Neural progenitor cell (in vitro differentiated cells): ENCODE measurements around the gene PCDH9. TPM values are rescaled to one million over a fixed set of nuclear protein-coding genes. Genes with fewer than 3 reads are reported as not detected.

Source experiments
- DNase-seq: peaks from one replicate; pipeline ENCODE4 v3.0.0-alpha.2; 2016; ENCODE audit warnings: low spot score
- H2AFZ ChIP-seq: fragments of 200-600 bp; sonication (generic); replicated peaks from 2 replicates; pipeline ENCODE4 v1.6.1; 2016; ENCODE audit warnings: antibody characterized with exemption
- H3F3A ChIP-seq: fragments of 200-600 bp; sonication (generic); 2 replicates; pipeline ENCODE4 v1.6.1; 2016; ENCODE audit warnings: antibody characterized with exemption, low read depth
- H3K27ac ChIP-seq: fragments of 200-600 bp; sonication (generic); 2 replicates; pipeline ENCODE4 v1.5.1; 2016; ENCODE audit warnings: mild to moderate bottlenecking
- H3K27me3 ChIP-seq: fragments of 200-600 bp; sonication (generic); 2 replicates; pipeline ENCODE4 v1.6.1; 2016; ENCODE audit warnings: mild to moderate bottlenecking, moderate library complexity
- H3K36me3 ChIP-seq: fragments of 200-600 bp; sonication (generic); 2 replicates; pipeline ENCODE4 v1.5.1; 2016
- H3K4me1 ChIP-seq: fragments of 200-600 bp; sonication (generic); 2 replicates; pipeline ENCODE4 v1.6.1; 2016; ENCODE audit warnings: mixed run types
- H3K4me2 ChIP-seq: fragments of 200-600 bp; sonication (generic); 2 replicates; pipeline ENCODE4 v1.6.1; 2016
- H3K4me3 ChIP-seq: fragments of 200-600 bp; sonication (generic); 2 replicates; pipeline ENCODE4 v1.5.1; 2016
- H3K79me2 ChIP-seq: fragments of 200-600 bp; sonication (generic); 2 replicates; pipeline ENCODE4 v1.6.1; 2016; ENCODE audit warnings: low read depth
- H3K9ac ChIP-seq: fragments of 200-600 bp; sonication (generic); 2 replicates; pipeline ENCODE4 v1.6.1; 2016
- H3K9me3 ChIP-seq: fragments of 200-600 bp; sonication (generic); 2 replicates; pipeline ENCODE4 v1.5.1; 2016; ENCODE audit warnings: low read depth
- H4K20me1 ChIP-seq: fragments of 200-600 bp; sonication (generic); 2 replicates; pipeline ENCODE4 v1.6.1; 2016; ENCODE audit warnings: low read depth
- H3K27ac Mint-ChIP-seq: 3 replicates; pipeline ENCODE4 v1.8.0; 2021; ENCODE audit warnings: mixed read lengths
- H3K27me3 Mint-ChIP-seq: 2 replicates; pipeline ENCODE4 v1.8.0; 2022; ENCODE audit warnings: low read depth, mild to moderate bottlenecking, inconsistent platforms, moderate library complexity, mixed read lengths; ENCODE audit not compliant: insufficient read depth
- H3K36me3 Mint-ChIP-seq: 3 replicates; pipeline ENCODE4 v1.8.0; 2021; ENCODE audit warnings: mixed read lengths
- H3K4me1 Mint-ChIP-seq: 3 replicates; pipeline ENCODE4 v1.8.0; 2021; ENCODE audit warnings: mixed read lengths
- H3K4me3 Mint-ChIP-seq: 3 replicates; pipeline ENCODE4 v1.8.0; 2021; ENCODE audit warnings: mild to moderate bottlenecking, moderate library complexity, mixed read lengths
- H3K9me3 Mint-ChIP-seq: 3 replicates; pipeline ENCODE4 v1.8.0; 2020; ENCODE audit warnings: mixed read lengths
- EZH2 ChIP-seq: fragments of 200-600 bp; sonication (generic); IDR thresholded peaks from 2 replicates; pipeline ENCODE4 v1.6.1; 2017; ENCODE audit warnings: antibody characterized with exemption, mild to moderate bottlenecking, moderate library complexity
- EZH2phosphoT487 ChIP-seq: fragments of 200-600 bp; sonication (generic); IDR thresholded peaks from 2 replicates; pipeline ENCODE4 v1.6.1; 2017; ENCODE audit warnings: antibody characterized with exemption
- total RNA-seq: library from RNA; depleted of rRNA; stranded (reverse); fragments of >200 nt; gene quantifications from 2 replicates; pipeline ENCODE4 v1.2.3, GENCODE V29; 2015; ENCODE audit warnings: low replicate concordance
- TF ChIP-seq, protein P1 (sequence below): fragments of 200-600 bp; sonication (generic); IDR thresholded peaks from 2 replicates; pipeline ENCODE4 v1.5.1; 2017; ENCODE audit warnings: antibody characterized with exemption, mild to moderate bottlenecking

PCDH9 gene
- total RNA-seq, 1 donor from 2014 or later = 0.24 TPM

GRCh38 chr13:67061750-67062149, 168.4 kb downstream of the PCDH9 start:
- no peaks in the 10 kb centered on the region for H3K36me3 ChIP-seq
- DNase-seq = no peak
- H3K27ac Mint-ChIP-seq = no peak overlapping the region

DNA sequence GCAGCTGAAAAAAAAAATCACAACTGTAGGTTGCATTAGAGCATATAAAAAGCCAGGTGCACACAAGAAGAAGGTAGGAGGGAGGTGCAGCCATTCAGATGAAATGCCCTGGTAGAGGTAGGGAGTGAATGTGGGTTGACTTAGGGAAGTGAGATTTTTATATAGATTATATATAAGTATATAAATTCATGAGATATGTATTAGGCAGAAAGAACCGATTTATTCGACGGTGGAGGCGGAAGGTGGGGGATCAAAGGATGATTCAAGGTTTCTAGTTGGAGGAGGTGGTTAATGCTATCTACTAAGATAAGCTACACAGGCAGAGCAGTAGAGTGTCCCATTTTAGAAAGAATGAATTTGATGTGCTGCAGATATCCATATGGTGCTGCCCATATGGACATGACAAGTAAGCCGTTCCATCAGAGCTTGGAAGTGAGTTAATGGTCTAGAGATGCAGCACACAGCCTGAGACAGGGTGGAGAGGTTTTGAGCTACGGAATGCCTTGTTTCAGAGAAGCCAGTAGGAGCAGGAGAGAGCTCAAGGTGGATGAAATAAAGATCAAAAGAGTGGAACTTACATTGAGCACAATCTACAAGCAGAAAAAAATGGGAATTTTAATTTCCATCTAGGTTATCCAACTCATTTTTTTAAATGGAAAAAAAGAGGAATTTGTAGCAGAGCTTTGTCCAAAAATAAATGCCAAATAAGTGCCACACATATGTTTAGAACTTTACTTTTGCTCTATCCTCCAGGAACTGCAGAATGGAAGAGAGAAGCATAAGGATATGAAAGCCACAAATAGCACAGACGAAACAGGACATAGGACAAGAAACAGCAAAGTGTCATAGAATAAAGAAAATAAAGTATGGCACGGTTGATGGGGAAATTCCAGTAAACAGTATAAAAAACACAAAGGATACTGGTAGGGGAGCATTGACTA, 177.3 kb downstream of the PCDH9 start:
- Histone ChIP-seq H3K79me2 (no peaks in the 10 kb centered on the region), H3K4me2 (no peak overlapping the region), H3K9me3 (no peaks in the 10 kb centered on the region), H2AFZ (no peak overlapping the region), H4K20me1 (no peaks in the 10 kb centered on the region), H3K9ac (no peak overlapping the region), H3K27me3 (no peaks in the 10 kb centered on the region), H3K36me3 (no peaks in the 10 kb centered on the region), H3K4me3 (no peak overlapping the region), H3K4me1 (no peaks in the 10 kb centered on the region), H3F3A (no peaks in the 10 kb centered on the region), H3K27ac (no peak overlapping the region)
- Mint-ChIP-seq H3K4me1 (peaks cover 12% of the 10 kb centered on the region), H3K27ac (peak overlapping the region; percentile 8), H3K4me3 (no peak overlapping the region), H3K9me3 (no peaks in the 10 kb centered on the region), H3K27me3 (no peaks in the 10 kb centered on the region), H3K36me3 (no peaks in the 10 kb centered on the region)
- DNase-seq = peak; percentile 6
- TF ChIP-seq EZH2 = no peak
- TF ChIP-seq, protein P1, sequence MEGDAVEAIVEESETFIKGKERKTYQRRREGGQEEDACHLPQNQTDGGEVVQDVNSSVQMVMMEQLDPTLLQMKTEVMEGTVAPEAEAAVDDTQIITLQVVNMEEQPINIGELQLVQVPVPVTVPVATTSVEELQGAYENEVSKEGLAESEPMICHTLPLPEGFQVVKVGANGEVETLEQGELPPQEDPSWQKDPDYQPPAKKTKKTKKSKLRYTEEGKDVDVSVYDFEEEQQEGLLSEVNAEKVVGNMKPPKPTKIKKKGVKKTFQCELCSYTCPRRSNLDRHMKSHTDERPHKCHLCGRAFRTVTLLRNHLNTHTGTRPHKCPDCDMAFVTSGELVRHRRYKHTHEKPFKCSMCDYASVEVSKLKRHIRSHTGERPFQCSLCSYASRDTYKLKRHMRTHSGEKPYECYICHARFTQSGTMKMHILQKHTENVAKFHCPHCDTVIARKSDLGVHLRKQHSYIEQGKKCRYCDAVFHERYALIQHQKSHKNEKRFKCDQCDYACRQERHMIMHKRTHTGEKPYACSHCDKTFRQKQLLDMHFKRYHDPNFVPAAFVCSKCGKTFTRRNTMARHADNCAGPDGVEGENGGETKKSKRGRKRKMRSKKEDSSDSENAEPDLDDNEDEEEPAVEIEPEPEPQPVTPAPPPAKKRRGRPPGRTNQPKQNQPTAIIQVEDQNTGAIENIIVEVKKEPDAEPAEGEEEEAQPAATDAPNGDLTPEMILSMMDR = peak; percentile 9

More at GRCh38 chr13:67061750-67062149, 168.4 kb downstream of the PCDH9 start:
- no peak overlapping the region for H3K9ac ChIP-seq
- H3K4me2 ChIP-seq = no peak overlapping the region
- H3K4me1 ChIP-seq = peaks cover 13% of the 10 kb centered on the region
- H2AFZ ChIP-seq = peak overlapping the region; percentile 69
- H3K27me3 ChIP-seq = no peaks in the 10 kb centered on the region
- no peaks in the 10 kb centered on the region for H3F3A ChIP-seq
- H4K20me1 ChIP-seq = no peaks in the 10 kb centered on the region
- no peaks in the 10 kb centered on the region for H3K79me2 ChIP-seq
- TF ChIP-seq, protein P1 = no peak
- TF ChIP-seq EZH2phosphoT487 (no peak), EZH2 (no peak)
- Mint-ChIP-seq H3K4me3 (peak overlapping the region; percentile 16), H3K36me3 (peaks cover 5% of the 10 kb centered on the region), H3K9me3 (peaks cover 3% of the 10 kb centered on the region), H3K4me1 (peaks cover 43% of the 10 kb centered on the region), H3K27me3 (peaks cover 2% of the 10 kb centered on the region)
- no peak overlapping the region for H3K4me3 ChIP-seq
- H3K9me3 ChIP-seq = no peaks in the 10 kb centered on the region
- H3K27ac ChIP-seq = no peak overlapping the region

DNA sequence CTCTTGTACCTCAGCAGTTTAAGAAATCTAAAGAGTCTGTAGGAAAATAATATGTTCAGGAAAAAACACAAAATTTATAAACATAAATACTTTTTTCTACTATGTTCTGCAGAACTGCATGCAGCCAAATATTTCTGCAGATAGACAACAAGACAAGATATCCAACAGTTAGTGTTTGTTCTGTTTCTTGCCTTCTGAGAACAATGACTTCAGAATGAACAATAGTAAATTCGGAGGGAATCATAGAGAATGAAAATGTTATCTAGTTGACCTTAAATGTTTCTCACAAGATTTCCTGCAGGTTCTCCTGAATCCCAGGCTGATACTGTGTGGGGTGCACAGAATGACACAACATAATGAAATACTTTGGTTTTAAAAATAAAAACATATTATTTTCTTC, 180.4 kb downstream of the PCDH9 start:
- H3K27ac Mint-ChIP-seq = no peak overlapping the region
- TF ChIP-seq EZH2 (no peak), EZH2phosphoT487 (no peak)
- TF ChIP-seq, protein P1 = no peak
- H3K36me3 Mint-ChIP-seq = no peaks in the 10 kb centered on the region
- H3F3A ChIP-seq = no peaks in the 10 kb centered on the region
- no peak overlapping the region for H2AFZ ChIP-seq
- no peaks in the 10 kb centered on the region for H3K79me2 ChIP-seq
- DNase-seq = no peak
- peaks cover 6% of the 10 kb centered on the region for H3K4me1 Mint-ChIP-seq
- no peak overlapping the region for H3K27ac ChIP-seq
- H3K9me3 Mint-ChIP-seq = no peaks in the 10 kb centered on the region
- H3K9ac ChIP-seq = no peak overlapping the region
- H3K4me1 ChIP-seq = no peaks in the 10 kb centered on the region
- no peaks in the 10 kb centered on the region for H3K27me3 ChIP-seq
- H3K4me3 Mint-ChIP-seq = no peak overlapping the region
- H3K4me3 ChIP-seq = no peak overlapping the region
- no peaks in the 10 kb centered on the region for H3K36me3 ChIP-seq
- H3K27me3 Mint-ChIP-seq = peaks cover under 1% of the 10 kb centered on the region
- no peaks in the 10 kb centered on the region for H4K20me1 ChIP-seq
- no peak overlapping the region for H3K4me2 ChIP-seq
- H3K9me3 ChIP-seq = no peaks in the 10 kb centered on the region
